Ascending aorta (tissue), 2 donors: ENCODE measurements around the gene CS. TPM values are rescaled to one million over a fixed set of nuclear protein-coding genes. Genes with fewer than 3 reads are reported as not detected.

Experiments
- DNase-seq, 2 donors: peaks; one replicate each; pipeline ENCODE4 v3.0.0-alpha.2; 2019; ENCODE audit warnings: low spot score in 2 of 2
- H3K27ac ChIP-seq, 2 donors: fragments of 200-600 bp; sonication (generic); one replicate each; pipeline ENCODE4 v1.5.1; 2016 to 2017; ENCODE audit warnings: mild to moderate bottlenecking in 1 of 2
- H3K27me3 ChIP-seq: fragments of 200-600 bp; sonication (generic); one replicate; pipeline ENCODE4 v1.5.1; 2017
- H3K36me3 ChIP-seq, 2 donors: fragments of 200-600 bp; sonication (generic); one replicate each; pipeline ENCODE4 v1.5.1; 2016
- H3K4me1 ChIP-seq, 2 donors: fragments of 200-600 bp; sonication (generic); one replicate each; pipeline ENCODE4 v1.5.1; 2016 to 2017; ENCODE audit warnings: mild to moderate bottlenecking in 1 of 2
- H3K4me3 ChIP-seq, 2 donors: fragments of 200-600 bp; sonication (generic); one replicate each; pipeline ENCODE4 v1.5.1; 2016 to 2017; ENCODE audit warnings: mild to moderate bottlenecking in 1 of 2
- H3K9me3 ChIP-seq, 2 donors: fragments of 200-600 bp; sonication (generic); one replicate each; pipeline ENCODE4 v1.5.1; 2016
- intact Hi-C: fragments of 100-400 bp; cut with DNase I; formaldehyde crosslinking; loops from one replicate; pipeline ENCODE4 v1.15.1; 2023
- total RNA-seq: library from RNA; depleted of rRNA; stranded (reverse); fragments of >200 nt; gene quantifications from one replicate; pipeline ENCODE4 v1.1.0, GENCODE V29; 2016
- TF ChIP-seq, protein P1 (sequence below), 3 experiments: fragments of 200-600 bp in 2 of 3; fragments of 450-650 bp in 1 of 3; sonication (generic) in 2 of 3; IDR thresholded peaks; one replicate each; pipeline ENCODE4 v1.5.1; 2016 to 2019; ENCODE audit warnings: antibody characterized with exemption in 3 of 3, mild to moderate bottlenecking in 1 of 3, moderate library complexity in 1 of 3

The CS gene
- total RNA-seq, 1 donor from 2014 or later, result 55.2 TPM

DNA sequence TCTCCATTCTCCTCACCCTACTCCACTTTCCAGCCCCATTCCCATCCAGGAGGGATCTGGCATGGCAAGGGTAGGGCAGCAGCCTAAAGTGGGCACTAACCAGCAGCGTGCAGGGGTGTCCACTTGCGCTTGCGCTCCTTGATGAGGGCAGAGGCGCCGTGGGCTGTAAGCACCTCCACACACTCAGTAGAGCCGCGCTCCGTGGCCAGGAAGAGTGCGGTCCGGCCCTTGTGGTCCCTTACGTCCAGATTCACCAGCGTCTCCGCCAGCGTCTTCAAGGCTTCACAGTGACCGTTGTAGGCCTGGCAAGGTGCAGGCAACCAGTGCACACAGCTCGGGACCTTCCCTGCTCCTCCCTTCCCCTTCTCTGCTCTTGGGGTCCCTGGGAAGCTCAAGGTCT lies 52.2 kb downstream of the CS start:
- Histone ChIP-seq H3K27ac (no peak overlapping the region), H3K36me3 (peaks cover 93 to 100% of the 10 kb centered on the region in 2 donors), H3K9me3 (no peaks in the 10 kb centered on the region), H3K27me3 (no peaks in the 10 kb centered on the region), H3K4me1 (no peaks in the 10 kb centered on the region), H3K4me3 (no peak overlapping the region)
- intact Hi-C loops, result no loop called here
- TF ChIP-seq, protein P1, sequence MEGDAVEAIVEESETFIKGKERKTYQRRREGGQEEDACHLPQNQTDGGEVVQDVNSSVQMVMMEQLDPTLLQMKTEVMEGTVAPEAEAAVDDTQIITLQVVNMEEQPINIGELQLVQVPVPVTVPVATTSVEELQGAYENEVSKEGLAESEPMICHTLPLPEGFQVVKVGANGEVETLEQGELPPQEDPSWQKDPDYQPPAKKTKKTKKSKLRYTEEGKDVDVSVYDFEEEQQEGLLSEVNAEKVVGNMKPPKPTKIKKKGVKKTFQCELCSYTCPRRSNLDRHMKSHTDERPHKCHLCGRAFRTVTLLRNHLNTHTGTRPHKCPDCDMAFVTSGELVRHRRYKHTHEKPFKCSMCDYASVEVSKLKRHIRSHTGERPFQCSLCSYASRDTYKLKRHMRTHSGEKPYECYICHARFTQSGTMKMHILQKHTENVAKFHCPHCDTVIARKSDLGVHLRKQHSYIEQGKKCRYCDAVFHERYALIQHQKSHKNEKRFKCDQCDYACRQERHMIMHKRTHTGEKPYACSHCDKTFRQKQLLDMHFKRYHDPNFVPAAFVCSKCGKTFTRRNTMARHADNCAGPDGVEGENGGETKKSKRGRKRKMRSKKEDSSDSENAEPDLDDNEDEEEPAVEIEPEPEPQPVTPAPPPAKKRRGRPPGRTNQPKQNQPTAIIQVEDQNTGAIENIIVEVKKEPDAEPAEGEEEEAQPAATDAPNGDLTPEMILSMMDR (IDR thresholded peaks at IDR 0.05), result no peak
- DNase-seq, result no peak

DNA sequence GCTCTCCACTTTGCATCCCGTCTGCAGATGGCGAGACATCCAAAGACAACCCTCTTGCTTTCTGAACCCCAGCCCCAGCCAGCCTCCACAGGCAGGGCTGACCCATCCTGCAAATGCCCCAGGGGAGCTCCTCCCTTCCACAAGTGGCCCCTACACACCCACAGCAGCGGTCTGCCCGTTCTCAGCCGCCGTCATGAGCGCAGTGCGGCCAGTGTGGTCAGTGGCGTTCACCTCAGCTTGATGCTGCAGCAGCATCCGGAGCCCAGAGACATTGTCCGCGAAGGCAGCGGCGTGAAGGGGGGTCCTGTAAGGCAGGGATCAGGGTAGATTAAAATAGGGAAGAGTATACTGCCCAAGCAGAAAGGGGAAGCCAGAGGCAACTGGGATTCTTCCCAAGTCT lies 55.6 kb downstream of the CS start:
- no peak for DNase-seq
- intact Hi-C loops, result no loop called here
- TF ChIP-seq, protein P1 (IDR thresholded peaks at IDR 0.05), result no peak
- Histone ChIP-seq H3K4me3 (no peak overlapping the region), H3K4me1 (no peaks in the 10 kb centered on the region), H3K27me3 (no peaks in the 10 kb centered on the region), H3K9me3 (no peaks in the 10 kb centered on the region), H3K36me3 (peaks cover 90 to 99% of the 10 kb centered on the region in 2 donors), H3K27ac (no peak overlapping the region)

DNA sequence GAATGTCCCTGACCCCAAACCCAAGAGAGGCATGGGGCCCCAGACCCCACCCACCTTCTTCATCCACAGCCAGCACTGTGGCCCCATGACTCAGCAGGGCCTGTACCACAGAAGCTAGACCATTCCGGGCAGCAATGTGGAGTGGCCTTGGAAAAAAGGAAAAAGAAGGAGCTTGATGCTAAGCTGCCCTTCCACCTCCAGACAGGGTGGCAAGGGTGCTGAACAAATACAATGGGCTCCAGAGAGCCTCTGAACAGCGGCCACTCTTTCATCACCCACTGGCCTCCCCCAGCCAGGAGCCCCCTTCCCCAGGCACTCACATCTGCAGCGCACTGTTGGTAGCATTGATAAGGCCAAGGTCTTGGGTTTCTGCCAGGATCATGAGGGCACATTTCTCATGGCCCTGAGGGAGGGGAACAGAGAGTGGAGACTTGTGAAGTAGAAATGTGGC lies 56.4 kb downstream of the CS start:
- H3K4me1 ChIP-seq, result no peaks in the 10 kb centered on the region
- intact Hi-C loops, result no loop called here
- peaks cover 85 to 99% of the 10 kb centered on the region in 2 donors for H3K36me3 ChIP-seq
- no peak overlapping the region for H3K4me3 ChIP-seq
- DNase-seq, result no peak
- no peak overlapping the region for H3K27ac ChIP-seq
- TF ChIP-seq, protein P1 (IDR thresholded peaks at IDR 0.05), result no peak
- no peaks in the 10 kb centered on the region for H3K27me3 ChIP-seq
- H3K9me3 ChIP-seq, result no peaks in the 10 kb centered on the region

DNA sequence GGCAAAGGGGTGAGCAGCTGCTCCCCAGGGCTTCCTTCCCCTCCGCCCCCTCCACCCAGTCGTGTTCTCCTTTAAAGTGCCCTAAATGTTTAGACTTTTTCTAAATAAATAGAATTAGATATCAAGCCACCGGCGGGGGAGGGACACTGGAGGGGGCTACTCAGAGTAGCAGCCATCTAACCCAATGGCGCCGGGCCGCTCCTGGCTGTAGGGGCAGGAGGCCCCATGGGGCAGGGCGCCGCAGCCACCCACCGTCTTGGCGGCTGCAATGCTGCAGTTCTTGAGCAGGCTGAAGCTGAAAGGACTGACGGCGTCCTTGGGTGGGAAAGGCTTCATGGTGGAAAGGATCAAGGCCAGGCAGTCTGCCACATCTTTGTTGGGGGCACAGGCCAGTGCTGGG lies 57.1 kb downstream of the CS start:
- Histone ChIP-seq H3K4me1 (no peaks in the 10 kb centered on the region), H3K9me3 (no peaks in the 10 kb centered on the region), H3K4me3 (no peak overlapping the region), H3K27ac (no peak overlapping the region), H3K27me3 (no peaks in the 10 kb centered on the region), H3K36me3 (peaks cover 81 to 97% of the 10 kb centered on the region in 2 donors)
- DNase-seq, result no peak
- TF ChIP-seq, protein P1 (IDR thresholded peaks at IDR 0.05), result no peak
- intact Hi-C loops, result no loop called here

DNA sequence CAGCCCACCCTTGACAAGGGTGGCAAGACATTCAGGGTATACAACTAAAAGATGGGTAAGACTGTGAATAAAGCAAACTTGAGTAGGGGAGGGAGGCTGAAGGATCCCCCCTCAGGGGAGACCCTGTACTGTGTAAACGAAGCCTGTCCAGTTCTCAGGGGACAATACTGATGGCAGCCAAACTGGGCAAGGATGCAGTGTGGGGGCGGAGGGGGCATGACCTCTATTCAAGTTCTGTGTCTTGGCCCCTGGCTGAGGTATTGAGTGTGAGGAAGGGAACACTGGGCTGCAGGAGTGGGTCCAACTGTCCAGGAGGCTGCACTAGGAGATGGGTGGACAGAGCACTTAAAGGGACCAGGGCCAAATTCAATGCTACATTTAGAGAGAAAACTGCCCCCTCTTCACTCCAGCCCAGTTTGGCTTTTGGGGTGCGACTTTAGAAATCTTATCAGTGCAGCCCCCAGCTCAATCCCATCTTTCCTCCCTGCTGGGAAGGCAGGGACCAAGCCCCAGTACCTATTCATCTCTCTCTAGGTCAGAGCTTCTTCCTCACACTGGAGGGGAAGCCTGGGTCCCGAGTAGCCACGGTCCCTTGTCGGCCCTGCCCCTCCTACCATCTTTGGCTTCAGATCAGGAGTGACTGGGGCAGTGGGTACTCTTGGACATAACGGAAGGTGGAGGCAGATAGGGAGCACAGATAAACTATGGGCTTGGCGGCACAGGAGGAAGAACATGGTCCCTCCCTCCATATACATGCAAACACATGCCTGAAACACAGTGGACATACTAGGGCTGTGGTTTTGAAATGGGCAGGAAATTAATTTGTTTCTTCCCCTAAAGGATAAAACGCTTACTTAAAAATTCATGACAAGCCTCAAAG lies 58.5 kb downstream of the CS start:
- Histone ChIP-seq H3K27ac (no peak overlapping the region), H3K36me3 (peaks cover 68 to 84% of the 10 kb centered on the region in 2 donors), H3K4me1 (no peaks in the 10 kb centered on the region), H3K4me3 (no peak overlapping the region), H3K27me3 (no peaks in the 10 kb centered on the region), H3K9me3 (no peaks in the 10 kb centered on the region)
- TF ChIP-seq, protein P1 (IDR thresholded peaks at IDR 0.05), result no peak
- DNase-seq, result no peak
- intact Hi-C loops, result no loop called here
